ENCODE measurements around the gene KCNJ14.
A peak's percentile ranks its signal among the peaks of the same experiment; 100 is the strongest.

KCNJ14 gene

DNA sequence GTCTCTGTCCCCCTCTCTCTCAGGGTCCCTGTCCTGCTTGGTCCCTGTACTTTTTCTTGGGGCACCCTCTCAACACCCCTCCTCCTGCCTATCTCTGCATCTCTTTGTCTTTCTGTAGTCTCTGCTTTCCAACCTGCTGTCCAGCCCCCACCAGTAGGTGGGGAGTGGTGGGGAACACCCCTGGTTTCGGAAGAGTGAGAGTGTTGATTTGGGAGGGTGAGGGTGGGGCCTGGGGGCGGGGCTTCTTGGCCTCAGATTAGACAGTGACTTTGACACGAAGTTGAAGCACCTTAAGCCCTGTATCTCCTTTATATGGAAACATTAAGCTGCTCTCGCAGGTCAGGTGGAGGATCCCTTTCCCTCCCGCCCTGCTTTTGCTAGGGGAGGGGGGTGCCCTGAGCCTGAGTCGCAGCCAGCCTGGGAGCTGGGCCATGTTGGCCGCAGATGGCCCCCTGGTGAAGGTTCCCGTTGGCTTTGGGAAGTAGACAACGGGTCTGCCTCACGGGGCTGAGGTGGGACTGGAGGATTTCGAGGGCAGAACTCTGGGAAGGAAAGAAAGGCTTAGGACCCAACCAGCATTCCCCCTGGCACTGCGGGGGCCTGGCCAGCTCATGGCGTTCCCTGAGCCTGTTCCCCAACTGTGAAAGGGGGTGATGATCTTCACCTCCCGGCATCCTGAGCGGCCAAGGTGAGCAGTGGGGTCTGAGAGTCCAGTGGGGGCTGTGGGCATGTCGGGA lies at the start of gene KCNJ14:
Gene KCNJ14 (plus strand): TSS at position 404 of the 737 bp plus-strand sequence. CDS start 6,151 bp downstream, outside the sequence.
- no peak within 1 kb of the TSS for H3K27ac ChIP-seq
- no peak within 1 kb of the TSS for H3K4me3 ChIP-seq

DNA sequence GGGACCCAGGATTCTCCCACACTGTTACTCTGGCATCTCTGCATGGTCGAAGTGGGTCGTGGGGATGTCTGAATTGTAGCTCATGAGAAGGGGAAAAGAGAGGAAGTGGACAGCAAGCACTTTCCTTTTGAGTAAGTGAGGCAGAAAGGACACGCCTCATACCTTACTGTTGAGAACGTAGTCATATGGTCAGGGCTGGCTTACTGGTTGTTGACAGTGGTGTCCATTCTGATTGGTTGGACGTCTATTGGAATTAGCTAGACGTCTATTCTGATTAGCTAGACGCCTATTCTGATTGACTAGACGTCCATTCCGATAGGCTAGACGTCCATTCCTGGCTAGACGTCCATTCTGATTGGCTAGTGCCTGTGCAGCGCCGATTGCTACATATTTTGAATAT lies 49.5 kb upstream of the KCNJ14 start:
- Histone ChIP-seq H3K4me3 (no peak overlapping the region), H3K27ac (no peak overlapping the region)

GRCh38 chr19:48413879-48414587 lies 41.3 kb upstream of the KCNJ14 start:
- Histone ChIP-seq H3K4me3 (peak overlapping the region in 2 of 7 experiments; percentile 8 to 20), H3K27ac (peak overlapping the region in 1 of 21 experiments; percentile 23)

- H3K27ac ChIP-seq, result no peak overlapping the region
- peak overlapping the region in 4 of 7 experiments; percentile 1 to 20 (median 14) for H3K4me3 ChIP-seq
Observed at GRCh38 chr19:48415395-48415794, 40.0 kb upstream of the KCNJ14 start.

GRCh38 chr19:48415806-48416221 lies 39.6 kb upstream of the KCNJ14 start:
- H3K4me3 ChIP-seq, result peak overlapping the region in 1 of 7 experiments; percentile 17
- no peak overlapping the region for H3K27ac ChIP-seq

- Histone ChIP-seq H3K4me3 (no peak overlapping the region), H3K27ac (no peak overlapping the region)
Observed at GRCh38 chr19:48417421-48417820, 38.0 kb upstream of the KCNJ14 start.

DNA sequence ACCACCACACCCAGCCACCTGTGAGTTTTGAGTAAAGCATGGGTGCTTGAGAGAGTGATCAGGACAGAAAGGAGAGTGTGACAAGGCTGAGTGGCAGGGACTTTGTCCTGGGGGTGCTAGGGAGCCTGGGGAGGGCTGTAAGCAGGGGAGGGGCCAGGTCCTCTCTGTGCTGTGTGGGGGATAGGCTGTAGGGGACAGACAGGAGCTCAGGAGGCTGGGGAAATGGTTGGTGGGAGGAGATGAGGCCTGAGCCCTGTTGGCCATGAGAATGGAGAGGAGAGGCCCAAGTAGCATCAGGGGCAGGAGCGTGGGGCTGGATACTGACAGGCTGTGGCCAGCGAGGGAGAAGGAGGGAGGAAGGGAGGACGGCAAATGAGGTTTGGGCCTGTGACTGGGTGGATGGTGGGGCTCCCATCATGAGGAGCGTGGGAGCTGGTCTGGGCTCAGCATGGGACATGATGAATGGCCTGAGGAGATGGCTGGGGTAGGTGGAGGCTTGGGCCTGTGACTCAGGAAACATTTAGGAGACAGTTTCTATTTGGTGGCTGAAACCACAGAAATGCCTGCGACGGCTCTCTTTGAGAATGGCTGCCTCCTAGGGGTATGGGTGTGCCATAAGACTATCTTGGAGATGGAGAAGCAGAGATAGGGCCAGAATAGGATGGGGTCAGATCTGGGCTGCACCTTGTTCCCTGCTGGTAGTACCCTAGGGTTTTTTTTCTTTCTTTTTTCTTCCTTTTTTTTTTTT lies 36.9 kb upstream of the KCNJ14 start:
- no peak overlapping the region for H3K4me3 ChIP-seq
- H3K27ac ChIP-seq, result peak overlapping the region in 2 of 21 experiments; percentile 16 to 23

- Histone ChIP-seq H3K27ac (no peak overlapping the region), H3K4me3 (no peak overlapping the region)
Observed at GRCh38 chr19:48419158-48419920, 36.0 kb upstream of the KCNJ14 start.

DNA sequence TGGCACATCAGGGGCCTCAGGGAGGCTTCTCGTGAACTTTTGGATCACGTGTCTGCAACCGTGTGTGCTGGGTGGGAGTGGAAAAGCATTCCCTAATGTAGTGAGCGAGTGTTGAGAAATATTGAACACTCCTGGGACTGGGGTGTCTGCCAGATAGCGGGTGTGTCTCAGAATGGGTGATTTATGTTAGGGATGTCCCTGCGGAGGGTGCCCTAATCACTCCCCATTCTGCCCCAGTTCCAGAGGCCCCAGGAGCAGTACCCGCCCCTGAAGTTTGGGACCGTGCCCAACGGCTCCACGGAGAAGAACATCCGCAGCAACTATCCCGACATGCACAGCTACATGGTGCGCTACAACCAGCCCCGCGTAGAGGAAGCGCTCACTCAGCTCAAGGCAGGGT lies 33.8 kb upstream of the KCNJ14 start:
- no peak overlapping the region for H3K4me3 ChIP-seq
- H3K27ac ChIP-seq, result no peak overlapping the region

GRCh38 chr19:48424694-48425219 lies 30.6 kb upstream of the KCNJ14 start:
- no peak overlapping the region for H3K4me3 ChIP-seq
- peak overlapping the region in 8 of 21 experiments; percentile 2 to 65 (median 36) for H3K27ac ChIP-seq

DNA sequence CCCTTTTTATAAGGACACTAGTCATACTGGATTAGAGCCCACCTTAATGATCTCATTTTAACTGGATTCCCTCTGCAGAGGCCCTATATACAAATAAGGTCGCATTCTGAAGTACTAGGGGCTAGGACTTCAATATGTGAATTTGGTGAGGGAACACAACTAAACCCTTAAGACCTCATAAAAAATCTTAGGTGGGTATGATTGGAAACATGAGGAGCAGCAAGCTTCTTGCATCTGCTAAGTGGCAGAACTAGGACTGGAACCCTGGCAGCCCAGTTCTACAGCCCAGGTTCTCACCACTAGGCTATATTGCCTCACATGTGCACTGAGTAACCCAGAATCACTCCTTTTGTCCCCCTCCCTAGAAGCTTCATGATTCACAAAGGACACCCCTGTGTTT lies 26.7 kb upstream of the KCNJ14 start:
- Histone ChIP-seq H3K4me3 (no peak overlapping the region), H3K27ac (no peak overlapping the region)

GRCh38 chr19:48433337-48433736 lies 22.0 kb upstream of the KCNJ14 start:
- no peak overlapping the region for H3K27ac ChIP-seq
- no peak overlapping the region for H3K4me3 ChIP-seq

DNA sequence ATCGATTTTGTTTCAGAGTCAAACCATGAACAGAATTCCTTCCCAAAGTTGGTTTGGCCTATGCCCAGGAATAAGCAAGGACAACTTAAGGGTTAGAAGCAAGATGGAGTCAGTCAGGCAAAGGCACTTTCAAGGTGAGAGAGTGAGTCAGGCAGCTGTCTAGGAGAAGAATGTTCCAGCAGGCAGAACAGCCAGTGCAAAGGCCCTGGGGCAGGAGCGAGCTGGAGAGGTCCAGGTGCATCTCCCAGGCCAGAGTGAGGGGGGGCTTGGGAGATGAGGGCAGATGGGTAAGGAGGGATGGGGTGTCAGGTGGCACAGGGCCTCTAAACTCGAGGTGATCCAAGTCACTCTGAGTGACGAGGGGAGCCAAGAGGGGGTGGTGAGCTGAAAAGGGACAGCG lies 18.8 kb upstream of the KCNJ14 start:
- Histone ChIP-seq H3K27ac (no peak overlapping the region), H3K4me3 (no peak overlapping the region)

DNA sequence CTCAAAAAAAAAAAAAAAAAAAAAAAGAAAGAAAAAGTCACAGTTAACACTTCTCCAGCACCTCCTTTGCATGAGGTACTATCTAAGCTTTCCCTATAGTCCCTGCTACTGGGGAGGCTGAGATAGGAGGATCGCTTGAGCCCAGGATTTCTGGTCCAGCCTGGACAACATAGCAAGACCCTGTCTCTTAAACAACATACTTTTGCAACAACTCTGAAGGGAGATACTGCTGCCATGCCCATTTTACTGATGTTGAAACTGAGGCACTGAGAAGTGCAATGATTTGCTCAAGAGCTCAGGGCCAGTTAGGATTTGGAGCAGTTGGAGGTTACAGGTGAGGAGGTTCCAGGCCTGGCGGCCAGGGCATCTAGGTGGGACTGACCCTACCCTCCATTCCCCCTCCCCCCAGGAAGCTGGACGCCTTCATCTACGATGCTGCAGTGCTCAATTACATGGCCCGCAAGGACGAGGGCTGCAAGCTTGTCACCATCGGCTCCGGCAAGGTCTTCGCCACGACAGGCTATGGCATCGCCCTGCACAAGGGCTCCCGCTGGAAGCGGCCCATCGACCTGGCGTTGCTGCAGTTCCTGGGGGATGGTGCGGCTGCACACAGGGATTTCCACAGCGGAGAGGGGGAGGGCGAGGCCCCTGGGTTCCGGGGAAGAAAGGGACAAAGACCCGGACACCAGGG lies 13.9 kb upstream of the KCNJ14 start:
- Histone ChIP-seq H3K27ac (no peak overlapping the region), H3K4me3 (no peak overlapping the region)

- Histone ChIP-seq H3K27ac (no peak overlapping the region), H3K4me3 (no peak overlapping the region)
Observed at GRCh38 chr19:48442116-48443035, 13.0 kb upstream of the KCNJ14 start.

DNA sequence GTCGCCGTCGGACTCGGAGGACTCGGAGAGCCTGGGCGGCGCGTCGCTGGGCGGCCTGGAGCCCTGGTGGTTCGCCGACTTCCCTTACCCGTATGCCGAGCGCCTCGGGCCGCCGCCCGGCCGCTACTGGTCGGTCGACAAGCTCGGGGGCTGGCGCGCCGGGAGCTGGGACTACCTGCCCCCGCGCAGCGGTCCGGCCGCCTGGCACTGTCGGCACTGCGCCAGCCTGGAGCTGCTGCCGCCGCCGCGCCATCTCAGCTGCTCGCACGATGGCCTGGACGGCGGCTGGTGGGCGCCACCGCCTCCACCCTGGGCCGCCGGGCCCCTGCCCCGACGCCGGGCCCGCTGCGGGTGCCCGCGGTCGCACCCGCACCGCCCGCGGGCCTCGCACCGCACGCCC lies 12.1 kb upstream of the KCNJ14 start:
- Histone ChIP-seq H3K4me3 (peak overlapping the region in 2 of 7 experiments; percentile 85 to 99), H3K27ac (no peak overlapping the region)

DNA sequence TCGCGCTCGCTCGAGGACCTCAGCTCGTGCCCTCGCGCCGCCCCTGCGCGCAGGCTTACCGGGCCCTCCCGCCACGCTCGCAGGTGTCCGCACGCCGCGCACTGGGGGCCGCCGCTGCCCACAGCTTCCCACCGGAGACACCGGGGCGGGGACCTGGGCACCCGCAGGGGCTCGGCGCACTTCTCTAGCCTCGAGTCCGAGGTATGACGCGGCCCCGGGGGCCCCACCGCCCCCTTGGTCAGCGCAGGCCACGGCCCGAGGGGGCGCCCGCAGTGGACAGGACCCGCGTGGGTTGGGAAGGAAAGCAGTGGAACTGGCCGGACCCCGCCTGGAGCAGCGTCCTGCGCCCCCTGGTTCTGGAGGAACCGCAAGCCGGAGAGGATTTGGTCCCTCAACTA lies 11.6 kb upstream of the KCNJ14 start:
- Histone ChIP-seq H3K27ac (no peak overlapping the region), H3K4me3 (peak overlapping the region; percentile 2 to 99 (median 14))
